Kidney epithelial cell (primary cell): Measurements from ENCODE around the gene DEDD. TPM values are rescaled to one million over a fixed set of nuclear protein-coding genes. Genes with fewer than 3 reads are reported as not detected.

ENCODE experiments used
- DNase-seq: peaks from one replicate; pipeline ENCODE4 v3.0.0-alpha.2; 2010; ENCODE audit warnings: low read depth
- H3K27me3 ChIP-seq: 2 replicates; pipeline ENCODE4 v1.6.0; 2011; ENCODE audit warnings: low read length; ENCODE audit not compliant: control insufficient read depth, insufficient read depth
- H3K36me3 ChIP-seq: 2 replicates; pipeline ENCODE4 v1.5.1; 2011; ENCODE audit warnings: low read length; ENCODE audit not compliant: control insufficient read depth, insufficient read depth
- H3K4me3 ChIP-seq: 2 replicates; pipeline ENCODE4 v1.5.1; 2011; ENCODE audit warnings: low read depth, mild to moderate bottlenecking, control low read depth, low read length
- total RNA-seq: library from RNA; depleted of rRNA; stranded (reverse); fragments of >200 nt; gene quantifications from 2 replicates; pipeline ENCODE4 v1.2.3, GENCODE V29; 2015
- TF ChIP-seq, protein P1 (sequence below): IDR thresholded peaks from 2 replicates; pipeline ENCODE4 v1.5.1; 2011; ENCODE audit warnings: mild to moderate bottlenecking, moderate library complexity, low read length, control low read depth, inconsistent platforms; ENCODE audit not compliant: insufficient read depth, poor library complexity, severe bottlenecking

DEDD gene
- total RNA-seq, 1 donor from 2014 or later = 42.1 TPM

DNA sequence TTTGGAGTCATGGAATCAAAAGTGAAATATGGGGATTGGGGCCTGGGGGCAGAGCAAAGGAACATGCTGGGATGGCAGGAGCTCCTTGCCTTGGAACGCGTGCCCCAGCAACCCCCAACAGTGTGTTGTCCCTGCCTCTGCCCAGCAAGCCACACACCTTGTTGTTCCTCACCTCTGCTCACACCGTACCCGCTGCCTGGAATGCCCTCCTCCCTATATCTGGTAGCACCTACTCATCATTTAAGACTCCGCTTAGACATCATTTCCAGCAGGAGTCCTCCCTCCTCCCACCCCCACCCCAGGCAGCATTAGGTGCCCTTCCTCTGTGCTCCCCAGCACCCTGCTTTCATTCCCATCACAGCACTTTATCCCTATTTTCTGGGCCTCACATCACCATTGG lies 50.9 kb downstream of the DEDD start:
- H3K4me3 ChIP-seq = no peak overlapping the region
- peaks cover 4% of the 10 kb centered on the region for H3K27me3 ChIP-seq
- no peaks in the 10 kb centered on the region for H3K36me3 ChIP-seq
- TF ChIP-seq, protein P1, sequence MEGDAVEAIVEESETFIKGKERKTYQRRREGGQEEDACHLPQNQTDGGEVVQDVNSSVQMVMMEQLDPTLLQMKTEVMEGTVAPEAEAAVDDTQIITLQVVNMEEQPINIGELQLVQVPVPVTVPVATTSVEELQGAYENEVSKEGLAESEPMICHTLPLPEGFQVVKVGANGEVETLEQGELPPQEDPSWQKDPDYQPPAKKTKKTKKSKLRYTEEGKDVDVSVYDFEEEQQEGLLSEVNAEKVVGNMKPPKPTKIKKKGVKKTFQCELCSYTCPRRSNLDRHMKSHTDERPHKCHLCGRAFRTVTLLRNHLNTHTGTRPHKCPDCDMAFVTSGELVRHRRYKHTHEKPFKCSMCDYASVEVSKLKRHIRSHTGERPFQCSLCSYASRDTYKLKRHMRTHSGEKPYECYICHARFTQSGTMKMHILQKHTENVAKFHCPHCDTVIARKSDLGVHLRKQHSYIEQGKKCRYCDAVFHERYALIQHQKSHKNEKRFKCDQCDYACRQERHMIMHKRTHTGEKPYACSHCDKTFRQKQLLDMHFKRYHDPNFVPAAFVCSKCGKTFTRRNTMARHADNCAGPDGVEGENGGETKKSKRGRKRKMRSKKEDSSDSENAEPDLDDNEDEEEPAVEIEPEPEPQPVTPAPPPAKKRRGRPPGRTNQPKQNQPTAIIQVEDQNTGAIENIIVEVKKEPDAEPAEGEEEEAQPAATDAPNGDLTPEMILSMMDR = no peak
- DNase-seq = no peak

DNA sequence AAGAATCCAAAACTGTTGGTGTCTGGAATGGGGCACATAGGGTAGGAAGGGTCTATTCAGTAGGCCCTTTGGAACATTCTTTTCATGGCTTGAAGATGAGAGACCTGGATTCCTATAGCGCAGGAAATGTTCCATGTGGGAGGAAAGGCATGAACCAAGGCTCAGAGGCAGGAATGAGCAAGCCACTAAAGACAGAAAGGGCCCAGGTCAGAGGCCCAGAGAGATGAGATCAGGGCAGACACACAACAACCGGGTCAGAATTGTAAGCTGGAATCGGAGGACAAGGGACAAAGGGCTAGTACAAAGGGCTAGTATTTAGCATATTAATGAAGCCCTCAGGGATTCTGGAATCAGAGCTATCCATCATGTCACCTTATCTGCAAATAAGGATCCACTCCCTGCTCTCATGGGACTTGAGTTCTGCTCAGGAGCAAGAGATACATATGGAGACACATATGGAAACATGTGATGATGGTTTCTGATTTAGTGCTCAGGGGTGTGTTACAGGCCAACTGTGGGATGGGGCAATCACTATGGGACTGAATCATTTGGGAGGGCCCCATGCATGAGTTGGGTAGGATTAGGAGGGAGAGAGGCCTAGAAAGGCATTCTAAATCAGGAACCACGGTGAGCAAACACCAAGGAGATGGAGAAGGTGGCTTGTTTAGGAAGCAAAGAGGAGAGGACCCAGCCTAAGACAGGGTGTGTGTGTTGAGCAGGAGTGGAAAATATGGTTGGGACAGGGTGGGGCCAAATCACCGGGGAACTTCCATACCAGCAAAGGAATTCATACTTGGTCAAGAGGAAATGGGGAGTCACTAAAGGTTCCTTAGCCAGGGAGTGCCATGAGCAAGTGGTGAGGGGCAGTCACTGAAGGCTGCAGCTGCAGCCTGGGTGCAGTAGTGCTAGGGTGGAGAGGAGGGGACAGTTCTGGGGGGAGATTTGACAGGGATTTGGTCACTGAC lies 51.7 kb downstream of the DEDD start:
- TF ChIP-seq, protein P1 = no peak
- no peak for DNase-seq
- Histone ChIP-seq H3K36me3 (no peaks in the 10 kb centered on the region), H3K4me3 (no peak overlapping the region), H3K27me3 (peaks cover 4% of the 10 kb centered on the region)

DNA sequence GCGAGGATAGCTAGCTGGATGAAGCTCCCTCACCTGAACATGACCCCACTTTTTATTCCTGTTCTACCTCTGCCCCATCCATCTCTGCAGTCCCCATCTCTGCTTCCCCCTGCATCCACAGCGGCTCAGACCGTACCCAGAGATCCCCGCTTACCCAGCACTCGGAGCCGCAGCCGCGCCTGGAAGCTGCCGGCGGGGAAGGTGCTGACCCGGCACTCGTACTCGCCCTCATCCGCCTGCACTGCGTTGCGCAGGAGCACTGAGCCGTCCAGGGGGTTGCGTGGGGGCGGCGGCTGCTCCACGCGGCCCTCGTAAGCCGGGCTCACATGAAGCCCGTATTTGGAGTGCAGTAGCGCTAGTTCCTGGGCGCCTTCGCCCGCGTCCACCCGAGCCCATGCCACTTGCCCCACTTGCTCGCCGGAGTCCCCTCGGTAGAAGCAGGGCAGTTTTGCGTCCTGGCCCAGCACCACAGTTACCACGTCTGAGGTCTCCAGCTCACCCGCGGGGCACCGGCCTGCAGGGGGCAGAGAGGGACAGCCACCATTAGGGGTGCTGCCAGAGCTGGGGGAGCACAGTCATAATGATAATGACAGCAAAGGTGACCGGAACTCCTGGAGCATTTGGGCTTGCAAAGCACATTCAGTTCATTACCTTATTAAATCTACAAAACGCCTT lies 52.9 kb downstream of the DEDD start:
- no peak overlapping the region for H3K4me3 ChIP-seq
- TF ChIP-seq, protein P1 = no peak
- no peak for DNase-seq
- peaks cover 4% of the 10 kb centered on the region for H3K27me3 ChIP-seq
- no peaks in the 10 kb centered on the region for H3K36me3 ChIP-seq

DNA sequence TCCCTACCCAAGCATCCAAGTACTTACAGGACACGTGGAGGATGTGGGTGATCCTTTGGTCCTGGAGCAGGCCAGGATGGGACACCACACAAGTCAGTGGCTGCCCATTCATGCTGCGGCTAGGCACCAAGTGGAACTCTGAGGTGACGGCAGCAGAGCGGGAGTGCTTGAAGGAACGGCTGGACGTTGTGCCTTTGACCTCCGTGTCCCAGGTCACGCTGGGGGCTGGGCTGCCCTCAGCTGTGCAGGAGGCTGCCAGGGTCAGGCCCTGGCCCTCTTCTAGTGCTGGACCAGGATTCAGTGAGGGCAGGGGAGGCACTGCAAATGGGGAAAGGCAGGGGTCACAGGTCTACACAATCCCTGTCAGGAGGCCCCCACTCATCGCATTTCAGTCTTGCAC lies 55.0 kb downstream of the DEDD start:
- Histone ChIP-seq H3K27me3 (peaks cover 4% of the 10 kb centered on the region), H3K36me3 (no peaks in the 10 kb centered on the region), H3K4me3 (no peak overlapping the region)
- no peak for DNase-seq
- TF ChIP-seq, protein P1 = no peak

DNA sequence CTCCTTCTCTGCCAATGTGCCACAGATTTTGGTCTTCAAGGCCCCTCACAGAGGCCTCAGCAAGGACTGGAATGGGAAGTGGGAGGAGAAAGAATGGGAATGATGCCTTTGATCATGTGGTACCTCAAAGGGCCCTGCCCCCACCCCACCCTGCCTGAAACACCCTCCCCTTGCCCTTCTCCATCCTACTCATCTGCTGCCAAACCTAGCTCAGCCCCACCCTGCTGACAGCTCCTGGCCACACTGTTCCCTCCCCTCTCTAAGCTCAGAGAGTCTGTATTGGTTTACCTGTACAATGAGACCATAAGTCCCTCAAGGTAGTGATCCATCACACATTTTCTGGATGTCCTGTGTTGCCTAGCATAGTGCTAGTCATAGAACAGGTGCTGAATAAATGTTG lies 56.1 kb downstream of the DEDD start:
- Histone ChIP-seq H3K36me3 (no peaks in the 10 kb centered on the region), H3K4me3 (no peak overlapping the region), H3K27me3 (peaks cover 4% of the 10 kb centered on the region)
- TF ChIP-seq, protein P1 = no peak
- no peak for DNase-seq
